IMR-90 (cell line): ENCODE data around the gene CD80. TPM values are rescaled to one million over a fixed set of nuclear protein-coding genes. Genes with fewer than 3 reads are reported as not detected.

Experiments
- ATAC-seq: fragments of 200-7000 bp; cut with Tn5 transposase; 2 replicates; pipeline ENCODE4 v1.9.1; 2020; ENCODE audit warnings: low read depth, mild to moderate bottlenecking, moderate library complexity
- BruUV-seq: library from RNA; stranded (reverse); fragments of 400-500 nt; replicated peaks from 2 replicates; lab custom pipeline; 2021; lab: Mats Ljungman, UMichigan
- CTCF ChIA-PET: fragments of 300-600 bp; formaldehyde crosslinking; extraction: SDS; loops from one replicate; lab custom pipeline; 2021; ENCODE audit warnings: antibody characterized with exemption; lab: Yijun Ruan, JAX
- POLR2A ChIA-PET: fragments of 300-600 bp; sonication (Branson Sonifier 250); formaldehyde crosslinking; loops from one replicate; lab custom pipeline; 2022; ENCODE audit warnings: antibody characterized with exemption; ENCODE audit not compliant: unreplicated experiment; lab: Charles Lee
- DNase-seq: peaks from one replicate; pipeline ENCODE4 v3.0.0; 2013
- H2AFZ ChIP-seq: replicated peaks from 2 replicates; pipeline ENCODE3; 2013; ENCODE audit warnings: low read length, mild to moderate bottlenecking; ENCODE audit not compliant: poor library complexity
- H2AK5ac ChIP-seq: 2 replicates; pipeline ENCODE4 v1.6.1; 2013; ENCODE audit warnings: low read depth, low read length, inconsistent platforms
- H2AK9ac ChIP-seq: replicated peaks from 2 replicates; pipeline ENCODE3; 2013; ENCODE audit warnings: mild to moderate bottlenecking, low read depth, low read length, moderate library complexity; ENCODE audit not compliant: poor library complexity
- H2BK120ac ChIP-seq: 2 replicates; pipeline ENCODE4 v1.6.1; 2013; ENCODE audit warnings: low read depth, low read length, inconsistent platforms
- H2BK15ac ChIP-seq: 3 replicates; pipeline ENCODE4 v1.6.1; 2013; ENCODE audit warnings: low read depth, low read length, inconsistent platforms
- H2BK20ac ChIP-seq: 2 replicates; pipeline ENCODE4 v1.6.1; 2013; ENCODE audit warnings: low read depth, mild to moderate bottlenecking, inconsistent platforms, low read length, moderate library complexity
- H2BK5ac ChIP-seq: 2 replicates; pipeline ENCODE4 v1.6.1; 2013; ENCODE audit warnings: mild to moderate bottlenecking, low read depth, low read length, inconsistent platforms; ENCODE audit not compliant: poor library complexity, severe bottlenecking
- H3K14ac ChIP-seq: replicated peaks from 2 replicates; pipeline ENCODE4 v1.6.1; 2013; ENCODE audit warnings: low read depth, low read length, inconsistent platforms
- H3K18ac ChIP-seq: 2 replicates; pipeline ENCODE4 v1.6.1; 2013; ENCODE audit warnings: low read depth, low read length, control low read depth
- H3K23ac ChIP-seq: 2 replicates; pipeline ENCODE4 v1.6.1; 2013; ENCODE audit warnings: low read depth, low read length, inconsistent platforms
- H3K27ac ChIP-seq: 2 replicates; pipeline ENCODE4 v1.5.1; 2013; ENCODE audit warnings: mild to moderate bottlenecking, control low read depth, low read length; ENCODE audit not compliant: insufficient read depth
- H3K27me3 ChIP-seq: 2 replicates; pipeline ENCODE4 v1.6.1; 2013; ENCODE audit warnings: low read length; ENCODE audit not compliant: control insufficient read depth, insufficient read depth
- H3K36me3 ChIP-seq: 2 replicates; pipeline ENCODE4 v1.6.1; 2013; ENCODE audit warnings: low read length, mixed read lengths; ENCODE audit not compliant: control insufficient read depth, insufficient read depth
- H3K4ac ChIP-seq: 2 replicates; pipeline ENCODE4 v1.6.1; 2013; ENCODE audit warnings: low read depth, low read length, inconsistent platforms
- H3K4me1 ChIP-seq: 2 replicates; pipeline ENCODE4 v1.6.1; 2013; ENCODE audit warnings: low read length, mixed read lengths; ENCODE audit not compliant: control insufficient read depth, insufficient read depth
- H3K4me2 ChIP-seq: 2 replicates; pipeline ENCODE4 v1.6.1; 2013; ENCODE audit warnings: low read depth, mild to moderate bottlenecking, control low read depth, low read length, moderate library complexity
- H3K4me3 ChIP-seq: 2 replicates; pipeline ENCODE4 v1.5.1; 2013; ENCODE audit warnings: low read depth, mild to moderate bottlenecking, control low read depth, low read length, moderate library complexity; ENCODE audit not compliant: insufficient read depth
- H3K56ac ChIP-seq: 2 replicates; pipeline ENCODE4 v1.6.1; 2013; ENCODE audit warnings: low read length, inconsistent platforms; ENCODE audit not compliant: insufficient read depth; ENCODE audit errors: extremely low read depth
- H3K79me1 ChIP-seq, 2 experiments: 2 replicates each; pipeline ENCODE4 v1.6.1; 2013; ENCODE audit warnings: low read length in 2 of 2, inconsistent platforms in 1 of 2, low read depth in 1 of 2
- H3K9ac ChIP-seq: 2 replicates; pipeline ENCODE4 v1.6.1; 2013; ENCODE audit warnings: low read depth, low read length, control low read depth
- H3K9me1 ChIP-seq: 2 replicates; pipeline ENCODE4 v1.6.1; 2013; ENCODE audit warnings: low read length, inconsistent platforms; ENCODE audit not compliant: insufficient read depth
- H3K9me3 ChIP-seq: 2 replicates; pipeline ENCODE4 v1.6.1; 2013; ENCODE audit warnings: low read length; ENCODE audit not compliant: control insufficient read depth, insufficient read depth
- H4K20me1 ChIP-seq: 2 replicates; pipeline ENCODE4 v1.6.1; 2013; ENCODE audit warnings: low read length, inconsistent platforms; ENCODE audit not compliant: insufficient read depth
- H4K5ac ChIP-seq: 2 replicates; pipeline ENCODE4 v1.6.1; 2013; ENCODE audit warnings: mild to moderate bottlenecking, low read depth, low read length, control low read depth
- H4K8ac ChIP-seq, 2 experiments: 2 replicates each; pipeline ENCODE4 v1.6.1; 2013; ENCODE audit warnings: low read depth in 2 of 2, low read length in 2 of 2, control low read depth in 1 of 2, inconsistent platforms in 1 of 2
- H4K91ac ChIP-seq: 2 replicates; pipeline ENCODE4 v1.6.1; 2013; ENCODE audit warnings: low read depth, low read length, inconsistent platforms; ENCODE audit not compliant: insufficient read depth
- BHLHE40 ChIP-seq: fragments of 150-350 bp; IDR thresholded peaks from 2 replicates; pipeline ENCODE4 v1.6.1; 2016; ENCODE audit warnings: mild to moderate bottlenecking, low read depth, low read length
- CEBPB ChIP-seq: IDR thresholded peaks from 2 replicates; pipeline ENCODE4 v1.6.1; 2012; ENCODE audit warnings: low read depth, low read length, improper control_type of control experiment
- CTCF ChIP-seq: conservative IDR thresholded peaks from 2 replicates; pipeline ENCODE4 v1.5.1; 2012; ENCODE audit warnings: mild to moderate bottlenecking, low read depth, low read length, improper control_type of control experiment
- ELK1 ChIP-seq: fragments of 150-350 bp; IDR thresholded peaks from 2 replicates; pipeline ENCODE4 v1.6.1; 2016; ENCODE audit warnings: low read depth, mild to moderate bottlenecking, low read length, moderate library complexity, borderline replicate concordance
- FOS ChIP-seq: fragments of 150-350 bp; IDR thresholded peaks from 2 replicates; pipeline ENCODE4 v1.6.1; 2016; ENCODE audit warnings: low read depth, low read length
- MAFK ChIP-seq: IDR thresholded peaks from 2 replicates; pipeline ENCODE4 v1.6.1; 2012; ENCODE audit warnings: low read depth, low read length, improper control_type of control experiment
- MAZ ChIP-seq: IDR thresholded peaks from 2 replicates; pipeline ENCODE4 v1.6.1; 2012; ENCODE audit warnings: low read depth, mild to moderate bottlenecking, low read length, improper control_type of control experiment, moderate library complexity, borderline replicate concordance
- MXI1 ChIP-seq: IDR thresholded peaks from 2 replicates; pipeline ENCODE4 v1.6.1; 2012; ENCODE audit warnings: low read depth, mild to moderate bottlenecking, low read length, moderate library complexity, borderline replicate concordance
- NFE2L2 ChIP-seq: fragments of 150-350 bp; IDR thresholded peaks from 2 replicates; pipeline ENCODE4 v1.6.1; 2016; ENCODE audit warnings: low read depth, mild to moderate bottlenecking, low read length
- POLR2A ChIP-seq: IDR thresholded peaks from 2 replicates; pipeline ENCODE4 v1.6.1; 2012; ENCODE audit warnings: mild to moderate bottlenecking, low read depth, low read length
- RAD21 ChIP-seq: IDR thresholded peaks from 2 replicates; pipeline ENCODE4 v1.6.1; 2012; ENCODE audit warnings: low read length, improper control_type of control experiment
- RFX5 ChIP-seq: IDR thresholded peaks from 2 replicates; pipeline ENCODE4 v1.8.0; 2012; ENCODE audit warnings: low read depth, mild to moderate bottlenecking, low read length, moderate library complexity
- SMC3 ChIP-seq: fragments of 150-350 bp; IDR thresholded peaks from 2 replicates; pipeline ENCODE4 v1.6.1; 2016; ENCODE audit warnings: low read depth, mild to moderate bottlenecking, antibody characterized with exemption, low read length, moderate library complexity
- USF2 ChIP-seq: fragments of 150-350 bp; IDR thresholded peaks from 2 replicates; pipeline ENCODE4 v1.6.1; 2017; ENCODE audit warnings: mild to moderate bottlenecking, antibody characterized with exemption, low read length, low read depth
- WGBS, 2 experiments: methylation state at CpG; one replicate each; pipeline versions ENCODE4 v1.1.5 to v1.1.7; 2013; ENCODE audit warnings: missing lambda C conversion rate in 2 of 2; ENCODE audit not compliant: insufficient read length in 1 of 2; ENCODE audit errors: extremely low coverage in 2 of 2; 5-methylcytosine and 5-hydroxymethylcytosine counted together
- dilution Hi-C: fragments of 300-500 bp; cut with HindIII; formaldehyde crosslinking; loops from one replicate; pipeline ENCODE4 v1.14.3; 2018; ENCODE audit warnings: low sequenced_read_pairs; ENCODE audit not compliant: unreplicated experiment
- in situ Hi-C: fragments of 300-500 bp; cut with MboI; formaldehyde crosslinking; loops from 3 replicates; pipeline ENCODE4 v1.14.3; 2019; ENCODE audit warnings: low sequenced_read_pairs, inconsistent platforms, mixed read lengths
- intact Hi-C: fragments of 100-400 bp; cut with micrococcal nuclease; formaldehyde crosslinking; loops from 2 replicates; pipeline ENCODE4 v1.10.0; 2022
- polyA plus RNA-seq, 3 experiments: library from polyadenylated mRNA; depleted of rRNA; stranded (reverse); fragments of >200 nt; gene quantifications; 2 replicates each; pipeline ENCODE4 v1.2.3, GENCODE V29; 2012; ENCODE audit warnings: low replicate concordance in 1 of 3
- total RNA-seq: library from RNA; depleted of rRNA; stranded (reverse); fragments of >200 nt; gene quantifications from 2 replicates; pipeline ENCODE4 v1.2.3, GENCODE V29; 2012

The CD80 gene
- total and polyA plus RNA-seq, 2 of the 4 experiments (the other 2 are of a cell fraction), result not detected

GRCh38 chr3:119598410-119599098 lies 39.1 kb upstream of the CD80 start:
- ChIA-PET POLR2A (no interaction called here), CTCF (no interaction called here)

More at GRCh38 chr3:119598410-119599098, 39.1 kb upstream of the CD80 start:
- no peak overlapping the region for H4K8ac ChIP-seq
- TF ChIP-seq SMC3, result no peak
- TF ChIP-seq CEBPB, result no peak
- no peak for TF ChIP-seq FOS
- no peak for TF ChIP-seq RAD21
- no peak for TF ChIP-seq NFE2L2
- no peak for TF ChIP-seq ELK1
- no peak for TF ChIP-seq MAFK
- no peak for TF ChIP-seq CTCF
- TF ChIP-seq USF2, result no peak
- TF ChIP-seq MXI1, result no peak
- no peak for TF ChIP-seq BHLHE40
- no peak for TF ChIP-seq POLR2A
- TF ChIP-seq RFX5, result no peak
- TF ChIP-seq MAZ, result no peak
- dilution Hi-C loops (no loop called here), in situ Hi-C loops (loop anchor here (25.0 kb wide), 1 partner anchor 711 kb away; no protein-coding TSS in a partner anchor), intact Hi-C loops (no loop called here)
- no peaks in the 10 kb centered on the region for H3K36me3 ChIP-seq
- no CpG with 5 or more reads among the region's 1 CpG for WGBS, 2 experiments
- no peak overlapping the region for H4K91ac ChIP-seq
- H3K79me1 ChIP-seq, result no peaks in the 10 kb centered on the region
- no peak overlapping the region for H2BK5ac ChIP-seq
- H4K5ac ChIP-seq, result no peak overlapping the region
- no peaks in the 10 kb centered on the region for H3K4me1 ChIP-seq
- no peak overlapping the region for H3K4ac ChIP-seq
- H3K23ac ChIP-seq, result no peak overlapping the region
- H2AK5ac ChIP-seq, result no peak overlapping the region
- no peaks in the 10 kb centered on the region for H3K9me3 ChIP-seq
- DNase-seq (no peak), ATAC-seq (no peak)
- peaks cover 17% of the 10 kb centered on the region for H3K27me3 ChIP-seq
- no peaks in the 10 kb centered on the region for H3K9me1 ChIP-seq
- no peak overlapping the region for H2BK120ac ChIP-seq
- no peak overlapping the region for H3K14ac ChIP-seq
- no peak overlapping the region for H3K27ac ChIP-seq
- H3K4me3 ChIP-seq, result no peak overlapping the region
- no peak overlapping the region for H3K18ac ChIP-seq
- H2BK20ac ChIP-seq, result no peak overlapping the region
- H3K4me2 ChIP-seq, result no peak overlapping the region
- H3K56ac ChIP-seq, result no peak overlapping the region
- H2AFZ ChIP-seq, result no peak overlapping the region
- no peak overlapping the region for H2BK15ac ChIP-seq
- no TSS peak for BruUV-seq
- H3K9ac ChIP-seq, result no peak overlapping the region
- H2AK9ac ChIP-seq, result no peak overlapping the region
- H4K20me1 ChIP-seq, result no peaks in the 10 kb centered on the region
